Inflammatory macrophage (primary cell): ENCODE measurements around the gene PCYT1B.
"Not testable (repeated sequence)": the region's sequence is repeated elsewhere in the genome, so short reads cannot be mapped to it uniquely, and the experiment has no call there.

ENCODE experiments used
- DNase-seq, 2 donors: peaks; one replicate each; pipeline ENCODE4 v3.0.0-alpha.2; 2020 to 2022
- total RNA-seq, 18 experiments: gene quantifications; one replicate each; lab custom pipeline; 2026; ENCODE audit warnings: mixed read lengths in 6 of 18, inconsistent platforms in 2 of 18; lab: John Stamatoyannopoulos, UW

PCYT1B gene
- total RNA-seq = 0 to 0.33 (median 0.05) reads per million in 18 experiments

- peak; percentile 7 to 20 for DNase-seq
Measured at GRCh38 chrX:24647257-24648058, at the start of gene PCYT1B. PCYT1B (minus strand) TSS chrX:24647347; CDS start chrX:24647105, 242 bp downstream.

- DNase-seq = no peak
Measured at GRCh38 chrX:24696294-24696693, 49.1 kb upstream of the PCYT1B start.

- no peak for DNase-seq
Measured at GRCh38 chrX:24694825-24695224, 47.7 kb upstream of the PCYT1B start.

- peak; percentile 94 for DNase-seq
Measured at GRCh38 chrX:24693453-24694202, 46.5 kb upstream of the PCYT1B start, which contains the start of gene POLA1. POLA1 (plus strand) TSS chrX:24693918; CDS start chrX:24693962, 44 bp downstream.

- no peak for DNase-seq
Measured at GRCh38 chrX:24692305-24692704, 45.2 kb upstream of the PCYT1B start.

GRCh38 chrX:24684048-24684447 lies 36.9 kb upstream of the PCYT1B start:
- DNase-seq = no peak

GRCh38 chrX:24682739-24683432 lies 35.7 kb upstream of the PCYT1B start:
- no peak for DNase-seq

- peak in 1 of 2 donors; percentile 4 for DNase-seq
Measured at GRCh38 chrX:24676403-24677024, 29.4 kb upstream of the PCYT1B start.

GRCh38 chrX:24673424-24673823 lies 26.3 kb upstream of the PCYT1B start:
- DNase-seq = no peak

GRCh38 chrX:24672701-24673190 lies 25.6 kb upstream of the PCYT1B start:
- no peak for DNase-seq

- DNase-seq = no peak
Measured at GRCh38 chrX:24668111-24668510, 21.0 kb upstream of the PCYT1B start.

- DNase-seq = no peak
Measured at GRCh38 chrX:24662352-24662751, 15.2 kb upstream of the PCYT1B start.

GRCh38 chrX:24661292-24661691 lies 14.1 kb upstream of the PCYT1B start:
- no peak for DNase-seq

- no peak for DNase-seq
Measured at GRCh38 chrX:24659646-24660045, 12.5 kb upstream of the PCYT1B start.

- no peak for DNase-seq
Measured at GRCh38 chrX:24659106-24659505, 12.0 kb upstream of the PCYT1B start.

- no peak for DNase-seq
Measured at GRCh38 chrX:24658421-24658820, 11.3 kb upstream of the PCYT1B start.

- DNase-seq = no peak
Measured at GRCh38 chrX:24657671-24658386, 10.7 kb upstream of the PCYT1B start.

- not testable (repeated sequence) for DNase-seq
Measured at GRCh38 chrX:24655679-24656078, 8.5 kb upstream of the PCYT1B start.

- DNase-seq = no peak
Measured at GRCh38 chrX:24651783-24652182, 4.6 kb upstream of the PCYT1B start.

- DNase-seq = no peak
Measured at GRCh38 chrX:24648495-24648894, 1.3 kb upstream of the PCYT1B start.

- no peak for DNase-seq
Measured at GRCh38 chrX:24646745-24647182, 383 bp downstream of the PCYT1B start.

GRCh38 chrX:24646006-24646405 lies 1.1 kb downstream of the PCYT1B start:
- no peak for DNase-seq
